ENCODE results near the gene DEDD2.
A peak's percentile ranks its signal among the peaks of the same experiment; 100 is the strongest.

Gene DEDD2

GRCh38 chr19:42226886-42227285 is 9.4 kb upstream of the DEDD2 start:
- DNase-seq (ENCODE audit: low read depth), result no peak

GRCh38 chr19:42225718-42226292 is 8.3 kb upstream of the DEDD2 start:
- DNase-seq (ENCODE audit: low read depth), result no peak

GRCh38 chr19:42224940-42225717 is 7.7 kb upstream of the DEDD2 start:
- DNase-seq (ENCODE audit: low read depth), result no peak

- no peak for DNase-seq (ENCODE audit: low read depth)
These were observed 3.2 kb upstream of the DEDD2 start for GRCh38 chr19:42220751-42221097.

- peak; percentile 97 for DNase-seq (ENCODE audit: low read depth)
These were observed 2.6 kb upstream of the DEDD2 start, which contains the start of gene ZNF526 for GRCh38 chr19:42219812-42220750. TSS of gene ZNF526 (plus strand) at chr19:42220312. CDS start at chr19:42224404, 4,092 bp downstream.

GRCh38 chr19:42216653-42217519 is 591 bp downstream of the DEDD2 start:
- DNase-seq (ENCODE audit: low read depth), result no peak

- DNase-seq (ENCODE audit: low read depth), result no peak
These were observed 2.5 kb downstream of the DEDD2 start for GRCh38 chr19:42214810-42215485.

- DNase-seq (ENCODE audit: low read depth), result no peak
These were observed 4.6 kb downstream of the DEDD2 start for GRCh38 chr19:42212886-42213285.

GRCh38 chr19:42208612-42209011 is 8.9 kb downstream of the DEDD2 start:
- no peak for DNase-seq (ENCODE audit: low read depth)

- DNase-seq (ENCODE audit: low read depth), result no peak
These were observed 9.7 kb downstream of the DEDD2 start for GRCh38 chr19:42207767-42208271.

GRCh38 chr19:42206871-42207755 is 10.4 kb downstream of the DEDD2 start:
- DNase-seq (ENCODE audit: low read depth), result no peak

- DNase-seq (ENCODE audit: low read depth), result no peak
These were observed 12.8 kb downstream of the DEDD2 start for GRCh38 chr19:42204664-42205063.

- DNase-seq (ENCODE audit: low read depth), result no peak
These were observed 13.8 kb downstream of the DEDD2 start for GRCh38 chr19:42203700-42204099.

GRCh38 chr19:42202290-42202880 is 15.1 kb downstream of the DEDD2 start:
- no peak for DNase-seq (ENCODE audit: low read depth)

GRCh38 chr19:42201489-42202289 is 15.8 kb downstream of the DEDD2 start:
- no peak for DNase-seq (ENCODE audit: low read depth)

GRCh38 chr19:42200116-42200715 is 17.3 kb downstream of the DEDD2 start:
- no peak for DNase-seq (ENCODE audit: low read depth)

- DNase-seq (ENCODE audit: low read depth), result peak; percentile 37
These were observed 17.9 kb downstream of the DEDD2 start for GRCh38 chr19:42199440-42200115.
